GM21447 (cell line): ENCODE measurements around the gene E2F1.

ENCODE experiments used
- ATAC-seq: cut with Tn5 transposase; IDR thresholded peaks from one replicate; pipeline ENCODE4 v1.9.1; 2021; ENCODE audit not compliant: unreplicated experiment

E2F1 gene

DNA sequence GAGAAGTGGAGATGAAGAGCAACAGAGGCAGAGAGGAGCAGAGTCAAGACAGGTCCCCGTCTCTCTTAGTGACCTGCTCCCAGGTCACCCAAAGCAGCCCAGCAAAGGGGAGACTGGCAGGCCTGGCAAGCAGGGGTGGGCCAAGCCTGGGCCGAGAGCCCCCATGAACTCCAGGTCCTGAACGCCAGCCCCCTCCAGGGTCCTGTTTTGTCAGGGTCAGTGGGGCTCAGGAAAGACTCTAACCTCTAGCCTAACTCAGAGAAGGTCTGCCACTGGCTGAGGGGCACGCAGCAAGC lies 13.1 kb downstream of the E2F1 start:
- no peak for ATAC-seq

DNA sequence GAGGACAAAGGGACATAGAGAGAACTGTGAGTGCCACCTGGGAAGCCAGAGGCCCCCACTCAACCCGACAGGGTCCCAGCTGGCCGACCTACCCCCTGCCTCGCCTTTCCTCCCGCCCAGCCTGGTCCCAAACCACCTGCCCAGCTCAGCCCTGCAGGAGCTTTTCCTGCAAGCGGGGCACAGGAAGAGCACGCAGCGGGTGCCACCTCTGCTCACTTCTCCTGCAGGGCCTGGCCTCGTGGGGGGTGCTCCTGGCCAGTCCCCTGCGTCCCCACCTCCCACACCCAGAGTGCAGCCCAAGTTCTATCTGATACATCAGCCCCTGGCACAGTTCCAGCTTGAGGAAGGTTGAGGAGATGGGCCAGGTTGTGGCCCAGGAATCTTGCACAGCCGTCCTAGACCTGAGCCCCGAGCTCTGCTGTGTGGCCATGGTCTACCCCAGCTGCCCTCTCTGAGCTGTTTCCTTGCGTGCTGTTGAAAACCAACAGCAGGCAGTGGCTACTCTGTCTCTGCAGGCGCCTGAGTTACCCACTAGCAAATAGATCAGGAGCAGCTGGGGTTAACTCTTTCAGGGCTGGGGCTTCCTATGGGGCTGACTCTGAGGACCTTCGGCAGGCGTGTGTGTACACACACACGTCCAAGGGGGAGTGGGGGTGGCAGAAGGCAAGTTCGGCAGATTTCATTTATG lies 13.6 kb downstream of the E2F1 start:
- no peak for ATAC-seq

- ATAC-seq: no peak
Measured at GRCh38 chr20:33671573-33672288, 14.5 kb downstream of the E2F1 start.

DNA sequence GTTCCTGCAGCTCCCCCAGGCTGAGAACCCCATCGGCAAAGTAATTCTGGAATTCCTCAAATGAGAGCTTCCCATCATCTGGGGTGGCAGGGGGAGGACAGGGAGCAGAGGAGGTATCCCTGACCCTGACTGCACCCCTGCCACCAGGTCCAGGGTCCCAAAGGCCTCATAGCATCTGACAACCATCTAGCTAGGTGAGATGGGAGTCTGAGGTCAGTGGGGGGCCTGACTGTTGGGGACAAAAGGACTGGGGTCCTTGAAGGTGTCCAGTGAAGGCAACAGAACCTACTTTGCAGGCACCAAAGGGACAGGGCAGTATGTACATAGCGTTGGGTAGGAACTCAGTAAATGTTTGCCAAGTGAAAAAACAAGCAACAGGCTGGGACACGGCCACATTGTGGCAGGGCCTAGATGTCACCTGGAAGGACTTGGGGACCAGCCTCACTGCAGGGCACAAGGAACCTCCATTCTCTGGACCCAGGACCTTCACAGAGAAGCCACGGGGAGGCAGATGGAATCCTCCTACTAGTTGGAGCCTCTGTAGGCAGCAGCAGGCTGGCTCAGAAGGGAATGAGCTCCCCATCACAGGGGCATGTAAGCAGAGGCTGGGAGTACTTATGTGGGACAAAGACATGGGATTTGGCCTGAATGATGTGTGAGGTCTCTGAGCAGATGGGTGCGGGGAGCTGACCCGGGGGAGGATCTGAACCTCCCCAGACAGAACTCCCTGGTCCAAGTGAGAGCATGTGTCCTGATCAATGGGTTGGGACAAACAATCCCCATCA lies 15.3 kb downstream of the E2F1 start:
- no peak for ATAC-seq

GRCh38 chr20:33669873-33670640 lies 16.1 kb downstream of the E2F1 start:
- ATAC-seq: no peak

DNA sequence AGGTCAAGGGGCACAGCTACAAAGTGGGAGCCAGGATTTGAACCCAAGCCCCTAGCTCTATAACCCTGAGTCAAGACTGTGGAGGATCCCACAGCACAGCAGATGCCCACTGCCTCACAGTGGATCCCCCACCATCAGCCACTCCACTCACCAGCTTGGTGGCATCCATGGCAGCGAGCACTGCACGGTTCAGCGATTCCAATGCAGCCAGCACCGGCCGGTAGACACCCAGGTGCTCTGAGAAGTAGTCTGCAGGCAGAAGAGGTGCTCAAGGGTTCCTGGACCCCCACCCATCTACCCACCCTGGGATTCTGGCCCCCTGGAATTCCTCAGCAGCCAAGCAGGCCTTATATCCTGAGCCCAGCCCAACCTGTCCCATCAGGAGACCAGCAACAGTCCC lies 17.0 kb downstream of the E2F1 start:
- ATAC-seq: no peak

GRCh38 chr20:33668466-33669155 lies 17.6 kb downstream of the E2F1 start:
- ATAC-seq: no peak

GRCh38 chr20:33667676-33668465 lies 18.3 kb downstream of the E2F1 start:
- ATAC-seq: peak; percentile 35

DNA sequence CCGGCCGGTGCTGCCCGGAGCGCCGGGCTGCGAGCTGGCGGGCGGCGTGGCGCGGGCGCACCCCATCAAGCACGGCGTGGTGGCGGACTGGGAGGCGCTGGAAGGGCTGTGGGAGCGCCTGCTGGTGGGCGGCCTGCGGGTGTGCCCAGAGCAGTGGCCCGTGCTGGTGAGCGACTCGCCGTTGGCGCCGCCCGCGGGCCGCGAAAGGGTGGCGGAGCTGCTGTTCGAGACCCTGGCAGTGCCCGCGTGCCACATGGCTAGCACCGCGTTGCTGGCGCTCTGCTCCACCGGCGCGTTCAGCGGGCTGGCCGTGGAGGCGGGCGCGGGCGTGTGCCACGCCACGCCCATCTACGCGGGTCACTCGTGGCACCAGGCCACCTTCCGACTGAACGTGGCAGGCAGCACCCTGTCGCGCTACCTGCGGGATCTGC lies 18.9 kb downstream of the E2F1 start:
- peak; percentile 13 for ATAC-seq

- peak; percentile 70 for ATAC-seq
Measured at GRCh38 chr20:33666293-33667244, 19.6 kb downstream of the E2F1 start, which contains the start of gene ACTL10. TSS of gene ACTL10 (plus strand) at chr20:33666943. CDS start at chr20:33667498, 555 bp downstream.

- no peak for ATAC-seq
Measured at GRCh38 chr20:33664762-33665144, 21.4 kb downstream of the E2F1 start.

- no peak for ATAC-seq
Measured at GRCh38 chr20:33664085-33664761, 22.0 kb downstream of the E2F1 start.

DNA sequence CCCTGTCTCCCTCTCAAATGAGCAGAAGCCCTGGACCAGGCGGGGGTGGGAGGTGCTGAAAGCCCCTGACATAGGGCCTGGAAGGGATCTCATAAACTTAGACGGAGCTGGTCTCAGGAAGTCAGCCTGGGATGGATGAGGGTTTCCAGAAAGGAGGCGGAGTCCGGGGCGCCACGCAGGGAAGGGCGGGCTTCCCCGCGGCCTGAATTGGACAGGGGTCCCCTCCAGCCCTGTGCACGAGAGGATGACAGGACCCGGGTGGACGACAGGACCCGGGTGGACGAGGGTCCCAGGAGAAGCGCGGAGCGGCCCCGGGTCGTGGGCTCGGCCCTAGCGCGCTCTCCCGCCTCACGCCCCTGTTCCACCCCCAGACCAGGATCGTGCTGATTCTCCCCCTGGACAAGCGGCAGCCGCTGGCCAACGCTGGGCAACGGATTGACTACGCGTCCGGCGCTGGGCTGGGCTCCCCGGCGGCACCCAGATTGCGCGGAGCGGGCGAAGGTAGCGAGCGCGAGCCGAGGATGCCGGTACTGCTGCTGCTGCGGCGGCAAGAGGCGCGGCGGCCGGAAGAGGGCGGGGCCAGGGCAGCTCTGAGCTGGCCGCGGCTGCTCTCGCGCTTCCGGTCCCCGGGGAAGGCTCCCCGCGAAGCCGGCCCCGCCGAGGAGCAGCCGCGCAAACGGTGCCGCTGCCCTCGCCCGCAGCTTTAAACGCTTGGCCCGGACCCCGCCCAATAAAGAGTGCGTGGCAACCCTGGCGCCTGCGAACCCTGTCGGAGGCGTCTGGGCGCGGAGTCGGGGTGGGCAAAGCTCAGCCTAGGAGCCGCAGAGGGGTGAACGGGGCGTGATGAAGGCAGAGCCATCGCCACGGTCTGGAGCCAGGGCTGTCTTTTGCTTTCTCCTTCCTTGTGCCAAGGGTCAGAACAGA lies 22.8 kb downstream of the E2F1 start:
- ATAC-seq: peak; percentile 40

GRCh38 chr20:33662172-33662571 lies 24.0 kb downstream of the E2F1 start, which contains the start of gene C20orf144:
TSS of gene C20orf144 (plus strand) at chr20:33662327. CDS start at chr20:33662346, 19 bp downstream.
- no peak for ATAC-seq

DNA sequence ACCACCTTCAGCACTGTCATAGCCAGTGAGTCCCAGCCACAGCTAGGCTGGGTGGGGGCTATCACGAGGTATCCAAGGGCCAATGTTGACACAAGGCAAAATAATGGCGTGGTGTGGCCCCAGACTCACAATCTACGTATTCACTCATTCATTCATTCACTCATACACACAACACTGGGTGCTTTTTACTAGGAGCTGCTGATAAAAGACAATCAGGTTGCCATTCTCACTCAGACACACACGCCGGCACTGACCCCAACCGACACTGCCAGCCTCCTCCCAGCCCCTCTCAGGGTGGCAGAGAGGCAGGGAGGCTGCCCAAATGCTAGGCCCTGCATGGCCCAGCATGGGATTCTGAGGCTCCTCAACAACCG lies 25.5 kb downstream of the E2F1 start:
- no peak for ATAC-seq

DNA sequence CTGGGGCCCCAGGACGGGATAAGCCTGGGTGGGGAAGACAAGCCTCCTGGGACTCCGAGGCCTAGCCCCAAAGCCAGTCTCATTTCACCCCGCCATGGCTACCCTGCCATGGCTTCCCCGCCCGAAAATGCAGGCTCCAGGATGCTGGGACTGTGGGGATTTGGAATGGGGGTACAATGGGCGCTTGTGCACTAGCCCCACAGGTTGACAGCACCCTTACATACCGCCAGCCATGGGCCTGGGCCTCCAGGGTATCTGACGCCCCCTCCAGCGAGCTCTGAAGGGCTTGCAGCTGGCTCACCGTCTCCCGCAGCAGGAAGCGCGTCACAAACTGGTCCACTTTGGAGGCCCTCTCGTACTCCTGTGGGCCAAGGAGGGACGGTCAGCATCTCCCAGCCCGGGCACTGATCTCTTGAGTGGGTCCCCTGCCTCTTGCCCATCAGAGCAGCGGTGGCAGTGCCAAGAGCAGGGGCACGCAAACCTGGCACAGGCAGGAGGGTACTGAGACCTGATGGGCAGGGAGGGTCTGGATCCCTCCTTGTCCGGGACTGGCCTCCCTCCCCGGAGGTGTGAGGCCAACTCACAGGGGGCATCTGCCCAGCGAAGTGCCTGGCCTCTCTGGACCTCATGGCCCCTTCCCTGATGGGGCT lies 26.0 kb downstream of the E2F1 start:
- ATAC-seq: no peak
